ENCODE data around the gene ADARB2. TPM values are rescaled to one million over a fixed set of nuclear protein-coding genes. Genes with fewer than 3 reads are reported as not detected.

ADARB2 gene
- total RNA-seq, 1 donor from 2014 or later, result not detected

GRCh38 chr10:1508096-1508495, 229.2 kb downstream of the ADARB2 start:
- DNase-seq (ENCODE audit: low read depth, low spot score), result no peak

GRCh38 chr10:1507436-1507835, 229.9 kb downstream of the ADARB2 start:
- DNase-seq (ENCODE audit: low read depth, low spot score), result no peak

GRCh38 chr10:1504940-1505339, 232.4 kb downstream of the ADARB2 start:
- DNase-seq (ENCODE audit: low read depth, low spot score), result no peak

- no peak for DNase-seq (ENCODE audit: low read depth, low spot score)
These were observed 233.0 kb downstream of the ADARB2 start for GRCh38 chr10:1504286-1504685.

- no peak for DNase-seq (ENCODE audit: low read depth, low spot score)
These were observed 234.9 kb downstream of the ADARB2 start for GRCh38 chr10:1502451-1502850.

GRCh38 chr10:1499359-1499957, 237.9 kb downstream of the ADARB2 start:
- no peak for DNase-seq (ENCODE audit: low read depth, low spot score)

GRCh38 chr10:1498746-1499358, 238.5 kb downstream of the ADARB2 start:
- no peak for DNase-seq (ENCODE audit: low read depth, low spot score)

- no peak for DNase-seq (ENCODE audit: low read depth, low spot score)
These were observed 241.3 kb downstream of the ADARB2 start for GRCh38 chr10:1495915-1496517.

GRCh38 chr10:1492641-1493040, 244.7 kb downstream of the ADARB2 start:
- DNase-seq (ENCODE audit: low read depth, low spot score), result no peak

- no peak for DNase-seq (ENCODE audit: low read depth, low spot score)
These were observed 245.4 kb downstream of the ADARB2 start for GRCh38 chr10:1491901-1492300.

- DNase-seq (ENCODE audit: low read depth, low spot score), result no peak
These were observed 247.5 kb downstream of the ADARB2 start for GRCh38 chr10:1489801-1490200.

GRCh38 chr10:1488970-1489548, 248.3 kb downstream of the ADARB2 start:
- DNase-seq (ENCODE audit: low read depth, low spot score), result no peak

- DNase-seq (ENCODE audit: low read depth, low spot score), result no peak
These were observed 250.3 kb downstream of the ADARB2 start for GRCh38 chr10:1486841-1487687.

- DNase-seq (ENCODE audit: low read depth, low spot score), result no peak
These were observed 252.0 kb downstream of the ADARB2 start for GRCh38 chr10:1485357-1485756.

GRCh38 chr10:1483826-1484225, 253.5 kb downstream of the ADARB2 start:
- DNase-seq (ENCODE audit: low read depth, low spot score), result no peak

- no peak for DNase-seq (ENCODE audit: low read depth, low spot score)
These were observed 254.1 kb downstream of the ADARB2 start for GRCh38 chr10:1483246-1483645.

GRCh38 chr10:1477578-1477977, 259.7 kb downstream of the ADARB2 start:
- no peak for DNase-seq (ENCODE audit: low read depth, low spot score)

- no peak for DNase-seq (ENCODE audit: low read depth, low spot score)
These were observed 260.9 kb downstream of the ADARB2 start for GRCh38 chr10:1476455-1476803.

GRCh38 chr10:1475771-1476454, 261.4 kb downstream of the ADARB2 start:
- no peak for DNase-seq (ENCODE audit: low read depth, low spot score)

- no peak for DNase-seq (ENCODE audit: low read depth, low spot score)
These were observed 262.2 kb downstream of the ADARB2 start for GRCh38 chr10:1475098-1475591.
